A673 (cell line): ENCODE measurements around the gene SLC28A1.

Source experiments
- EZH2 ChIP-seq: fragments of 200-600 bp; sonication (generic); IDR thresholded peaks from 2 replicates; pipeline ENCODE4 v1.6.1; 2017; ENCODE audit warnings: borderline replicate concordance, low read depth, mild to moderate bottlenecking, mixed read lengths, antibody characterized with exemption, low read length; ENCODE audit not compliant: poor library complexity, severe bottlenecking
- TF ChIP-seq, protein P1 (sequence below): fragments of 300-800, 200-600 bp; sonication (generic); conservative IDR thresholded peaks from 2 replicates; pipeline ENCODE4 v1.5.1; 2017; ENCODE audit warnings: low read depth, mild to moderate bottlenecking, antibody characterized with exemption, low read length, moderate library complexity, mixed read lengths

DNA sequence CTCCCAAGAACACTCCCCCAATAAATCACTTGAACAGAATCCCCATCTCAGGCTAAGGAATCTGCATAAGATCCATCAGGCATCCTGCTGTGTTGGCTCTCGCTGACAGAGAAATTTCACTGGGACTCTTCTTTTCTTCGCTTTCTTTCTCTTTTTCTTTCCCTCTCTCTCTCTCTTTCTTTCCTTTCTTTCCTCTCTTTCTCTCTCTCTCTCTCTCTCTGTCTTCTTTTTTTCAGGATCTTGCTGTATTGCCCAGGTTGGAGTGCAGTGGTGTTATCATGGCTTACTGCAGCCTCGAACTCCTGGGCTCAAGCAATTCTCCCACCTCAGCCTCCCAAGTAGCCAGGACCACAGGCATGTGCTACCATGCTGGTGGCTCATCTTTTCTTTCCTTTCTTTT lies 4.5 kb upstream of the SLC28A1 start:
- TF ChIP-seq EZH2 = no peak
- TF ChIP-seq, protein P1, sequence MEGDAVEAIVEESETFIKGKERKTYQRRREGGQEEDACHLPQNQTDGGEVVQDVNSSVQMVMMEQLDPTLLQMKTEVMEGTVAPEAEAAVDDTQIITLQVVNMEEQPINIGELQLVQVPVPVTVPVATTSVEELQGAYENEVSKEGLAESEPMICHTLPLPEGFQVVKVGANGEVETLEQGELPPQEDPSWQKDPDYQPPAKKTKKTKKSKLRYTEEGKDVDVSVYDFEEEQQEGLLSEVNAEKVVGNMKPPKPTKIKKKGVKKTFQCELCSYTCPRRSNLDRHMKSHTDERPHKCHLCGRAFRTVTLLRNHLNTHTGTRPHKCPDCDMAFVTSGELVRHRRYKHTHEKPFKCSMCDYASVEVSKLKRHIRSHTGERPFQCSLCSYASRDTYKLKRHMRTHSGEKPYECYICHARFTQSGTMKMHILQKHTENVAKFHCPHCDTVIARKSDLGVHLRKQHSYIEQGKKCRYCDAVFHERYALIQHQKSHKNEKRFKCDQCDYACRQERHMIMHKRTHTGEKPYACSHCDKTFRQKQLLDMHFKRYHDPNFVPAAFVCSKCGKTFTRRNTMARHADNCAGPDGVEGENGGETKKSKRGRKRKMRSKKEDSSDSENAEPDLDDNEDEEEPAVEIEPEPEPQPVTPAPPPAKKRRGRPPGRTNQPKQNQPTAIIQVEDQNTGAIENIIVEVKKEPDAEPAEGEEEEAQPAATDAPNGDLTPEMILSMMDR = no peak
